PFSK-1 (cell line): ENCODE data around the gene RTEL1.

Source experiments
- FOXP2 ChIP-seq: optimal IDR thresholded peaks from 2 replicates; pipeline ENCODE3; 2011; ENCODE audit warnings: borderline replicate concordance, control low read depth, inconsistent platforms; ENCODE audit not compliant: insufficient read depth; ENCODE audit errors: extremely low read length, extremely low read depth
- POLR2AphosphoS5 ChIP-seq: IDR thresholded peaks from 2 replicates; pipeline ENCODE4 v1.6.1; 2012; ENCODE audit warnings: low read depth, mild to moderate bottlenecking, control low read depth, low read length, moderate library complexity
- REST ChIP-seq, 2 experiments: IDR thresholded peaks; 2 replicates each; pipeline versions ENCODE4 v1.6.1 to v1.8.0; 2011 to 2012; ENCODE audit warnings: low read depth in 2 of 2, low read length in 2 of 2, control low read depth in 1 of 2, inconsistent platforms in 1 of 2, mild to moderate bottlenecking in 1 of 2, moderate library complexity in 1 of 2; ENCODE audit not compliant: insufficient read depth in 1 of 2
- SIN3A ChIP-seq: IDR thresholded peaks from 2 replicates; pipeline ENCODE4 v1.6.1; 2012; ENCODE audit warnings: mild to moderate bottlenecking, low read length, moderate library complexity, borderline replicate concordance; ENCODE audit not compliant: insufficient read depth
- TAF1 ChIP-seq: IDR thresholded peaks from 2 replicates; pipeline ENCODE4 v1.6.1; 2012; ENCODE audit warnings: low read length, control low read depth, borderline replicate concordance; ENCODE audit not compliant: insufficient read depth

RTEL1 gene

GRCh38 chr20:63680857-63681608 lies 22.9 kb downstream of the RTEL1 start:
- TF ChIP-seq REST (IDR thresholded peaks at IDR 0.05; ENCODE audit: insufficient read depth in 1 of 2, low read depth in 2 of 2, low read length in 2 of 2) (no peak), SIN3A (no peak), TAF1 (no peak), FOXP2 (no peak), POLR2AphosphoS5 (no peak)

GRCh38 chr20:63681609-63682142 lies 23.6 kb downstream of the RTEL1 start:
- TF ChIP-seq FOXP2 (no peak), SIN3A (no peak)

GRCh38 chr20:63682384-63683139 lies 24.4 kb downstream of the RTEL1 start:
- no peak for TF ChIP-seq POLR2AphosphoS5
- TF ChIP-seq SIN3A = no peak
- no peak for TF ChIP-seq TAF1
- no peak for TF ChIP-seq FOXP2
- peak in 1 of 2 experiments; percentile 24; a peak in 2 of 4 replicates for TF ChIP-seq REST (IDR thresholded peaks at IDR 0.05; ENCODE audit: insufficient read depth in 1 of 2, low read depth in 2 of 2, low read length in 2 of 2)

GRCh38 chr20:63685269-63686026 lies 27.3 kb downstream of the RTEL1 start:
- no peak for TF ChIP-seq REST (IDR thresholded peaks at IDR 0.05; ENCODE audit: insufficient read depth in 1 of 2, low read depth in 2 of 2, low read length in 2 of 2)
- no peak for TF ChIP-seq TAF1
- TF ChIP-seq POLR2AphosphoS5 = no peak
- no peak for TF ChIP-seq FOXP2
- no peak for TF ChIP-seq SIN3A

- TF ChIP-seq SIN3A = no peak
- no peak for TF ChIP-seq FOXP2
- TF ChIP-seq POLR2AphosphoS5 = no peak
- no peak for TF ChIP-seq TAF1
- no peak for TF ChIP-seq REST (IDR thresholded peaks at IDR 0.05; ENCODE audit: insufficient read depth in 1 of 2, low read depth in 2 of 2, low read length in 2 of 2)
Observed at GRCh38 chr20:63686094-63686491, 28.0 kb downstream of the RTEL1 start.
